Stomach (tissue), 4 donors: ENCODE data around the gene TXNL4A.

Source experiments
- CTCF ChIP-seq, 7 experiments: fragments of 450-650 bp in 4 of 7; fragments of 200-600 bp in 3 of 7; sonication (generic) in 3 of 7; IDR thresholded peaks; one replicate each; pipeline ENCODE4 v1.5.1; 2016 to 2019; ENCODE audit warnings: antibody characterized with exemption in 7 of 7, control low read depth in 2 of 7, mild to moderate bottlenecking in 1 of 7
- EP300 ChIP-seq: sonication (generic); formaldehyde crosslinking; IDR thresholded peaks from one replicate; pipeline ENCODE4 v1.6.1; 2017; ENCODE audit warnings: antibody characterized with exemption
- POLR2A ChIP-seq, 4 donors: fragments of 450-650 bp; IDR thresholded peaks; one replicate each; pipeline ENCODE4 v1.6.1; 2016; ENCODE audit warnings: antibody characterized with exemption in 4 of 4, control low read depth in 2 of 4, mild to moderate bottlenecking in 1 of 4, moderate library complexity in 1 of 4
- POLR2AphosphoS5 ChIP-seq, 3 donors: sonication (generic); formaldehyde crosslinking; IDR thresholded peaks; one replicate each; pipeline ENCODE4 v1.6.1; 2016; ENCODE audit warnings: antibody characterized with exemption in 3 of 3

DNA sequence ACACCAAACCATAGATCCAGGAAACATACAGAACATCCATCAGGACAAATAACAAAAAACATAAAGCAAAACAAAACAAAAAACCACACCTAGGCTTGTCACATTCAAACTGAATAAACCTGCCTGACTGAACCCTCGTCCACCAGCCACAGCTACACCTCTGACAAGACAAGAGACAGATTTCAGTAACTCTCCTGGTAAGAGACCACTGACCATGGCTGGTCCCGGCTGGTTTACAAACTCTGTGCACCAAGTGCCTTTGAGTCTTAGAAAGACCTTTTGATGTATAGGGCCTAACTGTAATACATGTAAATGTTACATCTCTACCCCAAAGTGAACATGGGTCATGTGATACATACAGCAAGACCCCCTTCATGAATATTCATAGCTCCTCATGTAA, 32.1 kb downstream of the TXNL4A start:
- TF ChIP-seq EP300 (no peak), CTCF (IDR thresholded peaks at IDR 0.05) (no peak), POLR2AphosphoS5 (IDR thresholded peaks at IDR 0.05) (no peak), POLR2A (IDR thresholded peaks at IDR 0.05) (no peak)
